Astrocyte of the hippocampus (primary cell): ENCODE results near the gene SLC35G2.
"Not testable (repeated sequence)": the region's sequence is repeated elsewhere in the genome, so short reads cannot be mapped to it uniquely, and the experiment has no call there.

Experiments used
- DNase-seq: peaks from one replicate; pipeline ENCODE4 v3.0.0; 2011; ENCODE audit warnings: low read depth, low spot score

The SLC35G2 gene

DNA sequence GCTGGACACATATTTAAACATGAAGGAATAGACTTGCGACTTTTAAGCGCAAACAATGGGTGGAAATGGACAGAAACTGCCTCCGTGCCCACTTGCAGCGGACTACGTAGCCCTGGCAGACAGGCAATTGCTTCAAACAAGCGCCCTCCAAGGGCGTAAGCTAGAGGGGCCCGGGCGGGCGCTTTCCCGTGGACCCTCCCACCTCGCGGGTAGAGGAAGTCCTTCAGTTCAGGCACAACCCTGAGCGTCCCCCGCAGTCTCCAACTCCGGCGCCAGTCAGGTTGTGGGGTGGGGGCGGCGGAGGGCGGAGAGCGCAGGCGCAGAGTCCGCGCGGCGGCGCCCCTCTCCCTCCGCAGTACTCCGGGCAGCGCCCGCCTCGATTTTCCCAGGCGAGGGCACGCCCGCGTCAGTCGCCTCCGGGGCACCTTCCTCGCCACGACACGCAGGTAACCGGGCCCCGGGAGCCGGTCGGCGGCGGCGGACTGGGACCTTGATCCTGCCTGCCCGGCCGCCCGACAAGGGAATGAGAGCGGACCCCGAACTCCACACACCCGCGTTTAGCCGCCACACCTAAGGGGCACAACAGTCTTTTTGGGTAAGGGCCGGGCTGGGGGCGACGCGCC, at the start of gene SLC35G2:
Gene SLC35G2 (plus strand): TSS at position 358 of the 623 bp plus-strand sequence. CDS start 35,335 bp downstream, outside the sequence.
- DNase-seq, result peak; percentile 85

DNA sequence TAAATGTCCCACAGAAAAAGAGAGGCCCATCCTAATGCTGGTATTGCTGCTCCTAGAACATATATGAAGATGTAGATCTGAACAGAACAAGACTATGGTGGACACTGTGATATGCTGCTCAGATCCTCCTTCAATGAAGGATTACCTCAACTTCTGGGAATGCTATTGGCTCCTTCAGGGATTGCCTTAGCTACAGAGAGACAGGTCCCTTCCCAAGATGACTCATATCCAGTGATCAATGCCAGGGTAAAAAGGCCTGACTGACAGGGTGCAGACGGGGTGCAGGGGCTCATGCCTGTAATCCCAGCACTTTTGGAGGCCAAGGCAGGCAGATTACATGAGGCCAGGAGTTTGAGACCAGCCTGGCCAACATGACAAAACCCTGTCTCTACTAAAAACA, 46.2 kb upstream of the SLC35G2 start:
- peak; percentile 44 for DNase-seq

DNA sequence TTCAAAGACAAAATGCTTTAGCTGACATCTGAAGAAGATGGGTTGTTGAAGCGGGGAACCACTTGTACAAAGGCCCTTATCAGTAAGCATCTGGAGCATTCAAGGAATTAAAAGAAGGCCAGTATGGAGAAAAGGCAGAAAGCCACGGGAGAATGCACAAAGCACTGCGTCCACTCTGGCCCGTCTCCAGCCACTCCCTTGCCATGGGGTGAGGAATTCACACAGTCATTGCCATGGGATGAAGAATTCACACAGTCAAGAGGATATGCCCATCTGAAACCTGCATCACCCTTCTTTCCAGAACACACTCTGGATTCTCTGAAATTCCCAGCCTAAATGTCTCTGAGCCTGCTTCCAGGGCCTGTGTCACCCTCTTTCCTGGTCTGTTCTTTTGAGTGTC, 40.1 kb upstream of the SLC35G2 start:
- peak; percentile 93 for DNase-seq

DNA sequence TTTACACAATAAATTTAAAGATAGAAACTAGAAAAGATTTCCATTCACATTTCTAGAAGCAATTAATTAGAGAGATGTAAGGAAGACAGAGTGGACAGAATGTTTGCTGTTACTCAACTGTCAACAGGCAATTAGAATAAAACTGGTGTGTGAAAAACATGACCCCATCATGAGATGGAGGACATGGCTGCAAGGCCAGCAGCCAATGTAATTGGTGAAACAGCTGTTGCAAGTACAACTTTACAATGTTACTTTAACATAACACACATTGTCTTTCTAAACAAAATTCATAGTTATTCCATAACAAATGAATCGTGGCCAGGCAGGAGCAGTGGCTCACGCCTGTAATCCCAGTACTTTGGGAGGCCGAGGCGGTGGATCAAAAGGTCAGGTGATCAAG, 38.2 kb upstream of the SLC35G2 start:
- no peak for DNase-seq

DNA sequence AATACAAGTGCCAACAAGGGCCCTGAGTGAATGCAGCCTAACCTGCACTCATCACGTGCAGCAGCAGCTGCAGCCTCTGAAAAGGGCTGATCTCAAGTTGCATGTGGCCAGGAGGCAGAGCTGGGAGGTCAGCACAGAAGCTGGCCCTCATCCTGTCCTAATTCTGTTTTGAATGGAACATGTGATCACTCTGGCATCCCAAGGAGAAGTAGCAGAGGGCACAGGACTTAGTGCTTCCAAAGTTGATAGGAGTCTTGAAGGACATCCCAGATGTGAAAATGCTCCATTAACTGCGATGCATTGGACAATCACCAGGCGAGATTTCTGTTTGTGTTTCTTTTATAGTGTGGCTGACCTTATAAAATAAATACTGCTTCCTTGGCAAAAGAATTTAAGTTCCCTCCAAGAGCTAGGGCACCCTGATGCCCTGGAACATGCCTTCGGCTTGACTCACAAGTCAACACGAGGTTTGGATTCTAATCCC, 35.2 kb upstream of the SLC35G2 start:
- DNase-seq, result no peak

DNA sequence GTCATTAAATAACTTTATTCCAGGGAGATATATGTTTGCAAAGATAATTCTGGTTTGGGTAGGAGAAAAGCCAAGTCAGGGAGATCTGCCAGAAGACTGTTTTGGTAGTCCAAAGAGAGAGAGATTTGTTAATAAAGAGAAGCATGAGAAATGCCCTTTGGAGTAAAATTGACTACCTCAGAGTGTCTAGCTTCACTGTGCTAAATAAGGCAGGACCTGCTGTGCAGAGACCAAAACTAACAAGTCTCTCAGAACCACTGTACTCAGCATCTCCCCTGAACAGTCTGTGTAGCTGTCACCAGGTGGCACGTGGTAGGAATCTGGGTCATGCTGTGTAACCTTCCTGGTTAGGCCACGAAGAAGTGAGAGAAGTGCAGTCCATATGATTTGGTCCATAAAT, 31.6 kb upstream of the SLC35G2 start:
- peak; percentile 43 for DNase-seq

DNA sequence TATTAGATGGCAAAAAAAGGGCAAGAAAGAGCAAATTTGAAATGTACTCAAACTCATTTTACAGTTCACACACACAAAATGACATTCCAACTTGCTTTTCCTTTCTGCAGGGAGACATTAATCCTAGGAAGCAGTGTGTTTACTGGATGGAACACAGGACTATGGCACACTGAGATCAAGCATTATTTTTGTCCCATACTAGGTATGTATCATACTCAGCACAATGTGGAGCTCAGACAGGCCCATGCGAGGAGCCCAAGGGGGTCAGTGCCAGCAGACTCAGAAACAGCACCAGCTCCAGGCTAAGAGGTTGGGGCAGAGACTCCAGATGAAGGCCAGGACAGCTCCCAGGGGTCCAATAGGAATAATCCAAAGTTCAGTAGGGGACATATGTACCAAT, 30.8 kb upstream of the SLC35G2 start:
- DNase-seq, result no peak

DNA sequence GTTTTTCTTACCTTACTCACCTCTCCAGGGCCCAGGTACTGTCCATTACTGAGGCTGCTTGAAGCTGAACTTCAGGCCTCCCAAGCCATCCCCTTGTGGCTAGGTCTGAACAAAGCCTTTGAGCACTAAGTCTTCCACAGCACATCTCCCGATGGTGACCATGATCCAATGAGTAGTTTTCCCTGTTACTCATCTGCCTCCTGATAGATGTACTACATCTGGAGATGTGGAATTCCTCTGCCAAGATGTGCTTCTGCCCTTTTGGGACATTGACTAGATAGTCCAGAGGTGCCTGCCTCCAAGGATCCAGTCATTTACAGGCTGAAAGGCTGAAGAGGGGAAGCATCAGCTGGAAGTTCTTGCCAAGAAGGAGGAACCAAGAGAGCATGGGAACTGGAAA, 28.9 kb upstream of the SLC35G2 start:
- no peak for DNase-seq

DNA sequence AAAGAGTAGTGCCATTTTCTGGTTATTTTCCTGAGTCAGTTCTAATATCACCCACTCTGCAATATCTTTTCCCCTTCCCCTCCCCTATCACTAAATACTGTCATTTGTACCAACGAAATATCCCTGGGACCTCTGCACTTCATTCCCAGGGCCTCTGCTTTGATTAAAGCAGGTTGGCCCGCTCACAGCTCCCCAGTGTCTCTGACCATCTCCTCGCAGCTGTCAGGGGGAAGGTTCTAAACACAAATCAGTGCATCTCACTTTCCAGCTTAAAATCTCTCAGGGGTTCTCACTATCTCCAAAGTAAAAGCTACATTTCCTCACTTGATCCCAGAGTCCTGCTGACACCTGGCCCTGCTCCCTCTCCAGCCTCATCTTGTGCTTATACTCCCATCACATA, 28.1 kb upstream of the SLC35G2 start:
- no peak for DNase-seq

DNA sequence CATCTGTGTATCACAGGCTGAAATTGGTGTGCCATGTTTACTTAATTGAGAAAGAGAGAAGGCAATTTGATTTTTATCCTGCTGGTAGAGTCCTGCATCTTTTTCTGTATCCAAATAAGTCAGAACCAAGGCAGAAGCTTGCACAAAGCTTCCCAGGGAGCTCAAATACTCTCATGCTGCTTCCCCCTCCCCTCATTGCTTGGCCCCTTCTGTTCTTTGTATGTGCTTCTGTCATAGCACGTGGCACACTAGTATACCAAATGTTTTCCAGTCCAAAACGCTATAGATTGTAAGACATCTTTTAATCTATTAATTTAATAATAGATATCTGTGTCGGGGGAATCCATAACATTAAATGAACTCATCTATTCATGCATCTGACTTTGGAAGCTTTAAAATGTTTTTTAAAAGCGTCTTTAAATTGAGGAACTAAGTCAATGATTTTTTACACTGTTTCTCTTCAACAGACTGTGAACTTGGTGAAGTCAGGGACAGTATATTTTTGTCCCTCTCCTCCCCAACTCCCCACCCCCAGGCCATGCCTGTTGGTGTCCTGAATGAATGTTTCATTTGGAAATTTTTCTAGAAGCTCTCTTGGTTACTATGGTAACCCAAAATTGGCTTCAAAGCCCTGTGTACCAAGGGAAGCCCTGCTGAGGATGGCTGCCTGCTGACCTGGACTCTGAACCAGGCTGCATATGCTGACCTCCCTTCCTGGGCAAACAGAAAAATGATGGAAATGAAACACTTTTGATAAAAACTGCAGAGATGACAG, 26.2 kb upstream of the SLC35G2 start:
- DNase-seq, result no peak

DNA sequence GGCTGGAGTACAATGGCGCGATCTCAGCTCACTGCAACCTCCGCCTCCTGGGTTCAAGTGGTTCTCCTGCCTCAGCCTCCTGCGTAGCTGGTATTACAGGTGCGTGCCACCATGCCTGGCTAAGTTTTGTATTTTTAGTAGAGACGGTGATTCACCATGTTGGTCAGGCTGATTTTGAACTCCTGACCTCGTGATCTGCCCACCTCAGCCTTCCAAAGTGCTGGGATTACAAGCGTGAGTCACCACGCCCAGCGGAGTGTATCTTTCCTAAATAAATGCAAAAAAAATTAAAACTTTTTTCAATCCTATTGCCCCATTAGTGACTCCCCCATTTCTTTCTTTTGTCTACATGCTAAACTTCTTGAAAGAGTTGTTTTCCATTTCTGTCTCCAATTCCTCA, 17.8 kb upstream of the SLC35G2 start:
- not testable (repeated sequence) for DNase-seq

DNA sequence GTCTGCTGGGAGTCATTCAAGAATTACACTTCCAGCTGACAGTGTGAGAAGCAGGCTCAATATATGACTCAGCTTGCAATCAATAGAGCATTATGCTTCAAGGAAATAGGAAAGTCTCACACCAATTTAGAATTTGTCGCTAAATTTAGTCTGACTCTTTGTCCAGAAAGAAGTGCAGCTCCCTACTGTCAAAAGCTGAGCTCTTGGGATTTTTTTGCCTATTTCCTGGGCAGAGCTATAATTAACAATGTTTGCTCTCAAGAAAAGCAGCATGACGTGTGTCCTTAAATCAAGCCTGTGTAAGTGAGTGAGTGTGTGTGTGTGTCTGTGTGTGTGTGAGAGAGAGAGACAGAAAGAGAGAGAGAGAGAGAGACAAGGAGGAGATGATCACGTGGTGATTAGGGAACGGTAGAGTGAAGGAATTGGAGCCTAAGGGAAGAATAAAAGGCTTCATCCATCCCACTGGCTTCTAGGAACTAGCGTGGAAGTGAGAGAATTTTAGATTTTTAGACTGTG, 16.4 kb upstream of the SLC35G2 start:
- peak; percentile 58 for DNase-seq

DNA sequence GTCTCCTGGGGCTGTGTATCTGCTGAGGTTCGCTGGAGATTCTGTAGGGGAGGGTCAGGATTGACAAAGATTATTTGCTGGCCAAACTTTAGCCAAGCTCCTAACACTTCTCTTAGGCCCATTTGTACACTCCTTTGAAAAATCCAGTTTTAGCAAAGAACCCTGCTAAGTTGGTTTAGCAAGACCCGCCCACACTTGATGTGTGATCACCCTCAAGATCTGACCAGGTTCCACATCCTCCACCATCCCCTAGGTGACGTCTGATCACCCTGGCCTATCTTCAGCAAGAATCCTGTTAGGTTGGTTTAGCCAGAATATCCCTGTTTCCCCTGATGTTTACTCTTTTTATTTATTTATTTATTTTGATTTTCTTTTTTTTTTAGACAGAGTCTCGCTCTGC, 14.8 kb upstream of the SLC35G2 start:
- DNase-seq, result no peak

DNA sequence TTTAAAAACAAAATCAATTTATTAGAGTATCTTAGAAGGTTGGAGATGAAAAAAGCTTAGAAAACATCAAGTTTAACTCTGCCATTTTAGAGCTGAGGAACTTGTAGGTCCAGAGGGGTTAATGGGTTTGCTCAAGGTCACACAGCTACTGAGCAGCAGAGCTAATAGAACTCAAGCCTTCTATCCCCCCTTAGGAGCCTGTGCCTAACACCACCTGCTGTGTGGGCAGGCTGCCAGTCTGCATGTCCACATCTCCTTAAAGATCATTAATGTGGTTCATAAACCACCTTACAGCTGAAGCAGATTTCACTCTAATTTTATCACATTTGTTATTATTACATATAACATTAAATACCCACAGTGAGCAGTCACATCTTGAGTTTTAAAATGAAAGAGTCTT, 14.1 kb upstream of the SLC35G2 start:
- no peak for DNase-seq

DNA sequence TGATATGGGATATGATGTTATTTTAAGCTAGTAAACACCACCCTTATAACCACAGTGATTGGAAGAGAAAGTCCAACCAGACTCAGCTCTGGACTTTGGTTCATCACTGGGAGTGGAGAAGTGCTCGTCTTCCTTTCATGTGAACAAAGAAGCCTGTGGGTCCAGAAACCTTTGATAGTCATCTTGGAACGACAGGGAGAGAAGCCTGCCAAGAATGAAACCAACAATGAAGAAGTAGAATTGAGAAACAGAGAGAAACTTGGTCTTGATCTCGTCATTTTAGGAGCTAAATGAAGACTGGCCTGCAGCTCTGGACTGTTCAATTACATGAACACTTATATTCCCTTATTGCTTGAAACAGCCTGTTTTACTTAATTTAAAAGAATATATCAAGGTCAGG, 13.1 kb upstream of the SLC35G2 start:
- no peak for DNase-seq

DNA sequence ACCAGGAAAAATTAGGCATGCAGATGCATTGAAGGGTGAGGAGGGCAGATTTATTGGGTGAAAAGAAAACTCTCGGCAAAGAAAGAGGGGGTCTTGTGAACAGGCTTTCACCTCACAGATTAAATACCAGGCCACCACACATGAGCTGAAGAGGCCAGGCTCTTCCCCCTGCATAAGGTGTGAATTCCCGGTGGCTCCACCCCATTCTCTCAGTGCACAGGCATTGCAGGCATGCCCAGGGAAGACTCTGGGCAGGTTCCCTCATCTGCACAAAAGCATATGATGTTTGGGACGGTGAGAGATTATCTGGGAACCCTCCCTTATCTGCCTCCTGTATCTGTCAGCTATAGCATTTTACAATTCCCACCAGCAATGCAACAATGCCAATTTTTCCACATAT, 7.2 kb upstream of the SLC35G2 start:
- DNase-seq, result no peak

DNA sequence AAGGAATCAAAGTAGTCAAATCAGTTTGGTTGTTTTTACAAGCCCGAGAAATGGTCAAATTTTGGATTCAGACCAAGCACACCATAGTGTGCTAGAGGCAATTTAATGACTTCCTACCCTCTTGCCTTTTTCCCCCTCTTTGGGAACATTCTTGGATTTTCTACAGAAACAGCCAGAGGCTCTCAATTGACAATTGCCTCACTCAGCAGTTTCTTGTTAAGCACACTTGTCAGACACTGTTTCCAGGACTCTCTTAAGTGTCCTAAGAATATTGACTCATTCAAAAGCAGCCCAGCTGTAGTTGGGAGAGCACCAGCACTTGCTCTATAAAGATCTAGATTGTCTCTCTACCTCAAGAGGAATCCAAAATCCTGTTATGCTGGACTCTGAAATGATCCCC, 1.5 kb upstream of the SLC35G2 start:
- DNase-seq, result peak; percentile 8

DNA sequence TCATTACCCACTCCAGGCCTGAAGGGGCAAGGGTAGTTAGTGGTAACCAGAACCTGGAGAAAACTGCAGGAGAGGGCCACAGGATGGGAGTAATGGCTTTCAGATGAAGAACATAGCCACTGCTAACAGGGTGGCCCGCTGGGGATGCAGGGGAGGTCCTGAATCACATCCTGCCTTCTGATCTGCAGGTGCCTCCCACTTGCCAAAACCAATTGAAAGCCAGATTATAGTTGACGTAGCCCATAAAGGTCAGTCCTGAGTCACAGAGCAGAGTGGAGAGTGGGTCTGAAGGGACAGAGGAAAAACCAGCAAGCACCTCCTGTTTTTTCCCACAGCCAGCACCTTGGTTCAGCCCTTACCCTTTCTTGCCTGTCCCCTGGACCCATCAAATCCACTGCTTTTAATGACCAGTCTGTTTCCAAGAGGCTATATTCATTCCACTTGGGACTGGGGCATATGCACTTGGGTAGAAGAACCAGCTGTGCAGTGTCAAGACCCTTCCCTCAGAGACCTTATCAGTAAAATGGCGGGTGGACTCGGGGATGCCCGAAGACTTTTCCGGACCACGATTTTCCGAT, 646 bp upstream of the SLC35G2 start:
- DNase-seq, result peak; percentile 67

DNA sequence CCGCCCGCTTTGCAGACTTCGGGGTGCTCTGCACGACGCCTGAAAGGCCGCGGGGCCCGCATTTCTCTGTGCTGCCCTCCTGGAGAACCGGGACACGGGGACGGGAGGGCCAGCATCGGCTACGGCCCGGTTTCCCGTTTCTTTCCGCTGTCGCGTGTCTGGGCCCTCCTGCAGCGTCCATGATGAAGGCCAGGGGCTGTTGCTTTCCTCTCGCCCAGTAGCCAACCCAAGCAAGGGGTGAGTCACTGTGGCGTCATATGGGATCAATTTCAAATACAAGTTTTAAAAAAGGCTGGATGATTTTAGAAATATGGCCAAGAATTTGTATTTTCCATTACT, 435 bp downstream of the SLC35G2 start:
- peak; percentile 79 for DNase-seq

DNA sequence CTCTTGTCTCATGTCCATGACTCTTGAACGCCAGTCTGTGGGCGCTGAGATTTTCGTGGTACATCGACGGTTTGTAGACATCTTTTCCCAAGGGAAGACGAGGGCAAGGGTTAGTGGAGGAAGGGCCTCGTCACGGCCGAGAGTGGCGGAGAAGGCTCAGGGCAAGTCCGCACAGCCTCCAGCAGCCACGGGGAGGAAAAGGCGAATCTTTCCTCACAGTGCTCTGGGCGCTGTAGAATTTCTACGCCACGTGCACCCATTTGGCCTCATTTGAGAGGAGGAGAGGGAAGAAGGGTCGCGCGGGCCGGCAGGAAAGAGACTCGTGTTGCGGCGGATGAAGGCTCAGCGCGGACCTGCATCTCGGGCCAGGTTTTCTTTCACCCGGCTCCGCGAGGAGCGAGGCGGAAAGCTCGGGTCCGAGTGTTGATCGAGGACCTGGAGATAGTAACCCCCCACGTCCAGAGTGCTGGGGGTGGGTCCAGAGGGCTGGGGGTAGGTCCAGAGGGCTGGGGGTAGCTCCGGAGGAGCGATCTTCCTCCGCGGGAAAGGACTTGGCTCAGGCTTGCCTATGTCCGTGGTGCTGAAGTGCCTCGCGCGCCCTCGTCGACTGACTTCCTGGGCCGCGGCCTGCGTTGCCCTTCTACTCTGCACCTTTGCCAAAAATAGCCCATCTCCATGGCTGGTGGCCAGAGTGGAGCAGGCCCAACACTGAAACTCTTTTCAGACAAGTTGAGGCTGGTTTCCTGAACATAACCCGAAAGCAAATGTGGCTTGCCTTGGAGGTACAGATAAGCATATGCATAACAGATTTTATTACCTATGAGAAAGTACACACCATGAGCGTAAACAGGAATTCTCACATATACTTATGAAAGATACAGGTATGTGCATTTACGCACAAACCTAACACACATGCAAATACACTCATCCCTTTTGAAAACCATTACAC, 1.1 kb downstream of the SLC35G2 start:
- peak; percentile 84 for DNase-seq

DNA sequence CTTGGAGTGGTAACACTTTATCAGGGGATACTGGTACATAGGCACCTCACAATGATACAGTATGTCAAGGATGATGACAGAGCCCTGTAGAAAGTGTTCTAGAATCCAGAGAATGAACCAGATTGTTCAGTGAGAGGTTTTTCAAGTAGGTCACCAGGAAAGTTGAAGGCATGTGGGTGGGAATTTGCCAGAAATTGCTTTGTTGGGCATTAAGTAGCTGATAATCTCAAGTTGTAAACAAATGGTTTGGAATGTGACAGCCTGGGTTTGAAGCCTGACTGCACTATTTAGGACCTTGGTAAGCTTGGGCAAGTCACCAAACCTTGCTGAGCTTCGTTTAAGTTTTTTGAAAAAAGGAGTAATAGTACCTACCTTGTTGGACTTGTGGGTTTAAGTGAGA, 12.5 kb downstream of the SLC35G2 start:
- peak; percentile 46 for DNase-seq
